ENCODE data around the gene TMPRSS5.
A peak's percentile ranks its signal among the peaks of the same experiment; 100 is the strongest.

DNA sequence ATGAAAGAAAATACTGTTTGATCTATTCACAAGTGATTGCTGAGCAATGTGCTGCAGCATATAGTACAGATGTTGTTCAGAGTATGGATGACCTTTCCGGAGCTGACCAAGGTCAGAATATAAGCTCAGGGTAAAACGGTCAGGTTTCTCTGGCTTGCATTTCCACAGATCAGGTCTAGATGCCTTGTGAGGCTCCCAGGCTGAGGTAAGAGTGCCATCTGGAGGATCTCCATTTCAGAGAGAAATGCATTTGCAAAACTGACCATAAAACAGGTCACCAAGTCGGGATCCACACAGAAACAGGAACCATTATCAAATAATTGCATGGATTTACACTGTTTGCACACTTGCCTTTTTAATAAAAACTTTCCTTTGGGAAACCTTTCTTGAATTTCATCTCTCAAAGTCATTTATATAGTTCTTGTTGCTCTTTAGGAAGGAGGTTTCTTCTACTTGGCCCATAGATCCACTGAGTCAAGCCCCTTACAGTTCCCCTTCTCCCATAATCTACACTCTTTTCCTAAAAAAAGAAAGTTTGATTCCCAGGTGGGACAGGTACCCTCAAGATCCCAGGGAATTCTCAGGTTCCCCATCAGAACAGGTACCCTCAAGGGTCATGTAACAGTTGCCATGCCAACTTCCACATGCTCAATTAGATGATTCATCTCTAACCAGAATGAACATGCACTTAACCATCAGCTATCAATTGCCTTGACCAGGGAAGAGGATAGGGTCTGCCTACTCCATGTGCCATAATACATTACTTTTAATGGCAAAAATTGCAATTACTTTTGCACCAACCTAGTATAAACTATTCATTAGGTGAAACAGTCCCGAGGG, 25.0 kb upstream of the TMPRSS5 start:
- TF ChIP-seq, protein P1, sequence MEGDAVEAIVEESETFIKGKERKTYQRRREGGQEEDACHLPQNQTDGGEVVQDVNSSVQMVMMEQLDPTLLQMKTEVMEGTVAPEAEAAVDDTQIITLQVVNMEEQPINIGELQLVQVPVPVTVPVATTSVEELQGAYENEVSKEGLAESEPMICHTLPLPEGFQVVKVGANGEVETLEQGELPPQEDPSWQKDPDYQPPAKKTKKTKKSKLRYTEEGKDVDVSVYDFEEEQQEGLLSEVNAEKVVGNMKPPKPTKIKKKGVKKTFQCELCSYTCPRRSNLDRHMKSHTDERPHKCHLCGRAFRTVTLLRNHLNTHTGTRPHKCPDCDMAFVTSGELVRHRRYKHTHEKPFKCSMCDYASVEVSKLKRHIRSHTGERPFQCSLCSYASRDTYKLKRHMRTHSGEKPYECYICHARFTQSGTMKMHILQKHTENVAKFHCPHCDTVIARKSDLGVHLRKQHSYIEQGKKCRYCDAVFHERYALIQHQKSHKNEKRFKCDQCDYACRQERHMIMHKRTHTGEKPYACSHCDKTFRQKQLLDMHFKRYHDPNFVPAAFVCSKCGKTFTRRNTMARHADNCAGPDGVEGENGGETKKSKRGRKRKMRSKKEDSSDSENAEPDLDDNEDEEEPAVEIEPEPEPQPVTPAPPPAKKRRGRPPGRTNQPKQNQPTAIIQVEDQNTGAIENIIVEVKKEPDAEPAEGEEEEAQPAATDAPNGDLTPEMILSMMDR (IDR thresholded peaks at IDR 0.05): peak; percentile 75
- no peak for TF ChIP-seq EZH2 (IDR thresholded peaks at IDR 0.05)
